ENCODE measurements around the gene TMC8. TPM values are rescaled to one million over a fixed set of nuclear protein-coding genes. Genes with fewer than 3 reads are reported as not detected.

TMC8 gene
- polyA plus RNA-seq, 1 of the 3 experiments (the other 2 are of a cell fraction) = 0.18 TPM

GRCh38 chr17:78110363-78111015, 20.1 kb upstream of the TMC8 start:
- H3K9me2 ChIP-seq = no peaks in the 10 kb centered on the region
- H3K79me2 ChIP-seq (ENCODE audit: insufficient read depth) = no peaks in the 10 kb centered on the region
- H3K27me3 ChIP-seq (ENCODE audit: insufficient read depth) = 0 out of 2 replicates have a peak, but pooled peaks cover 6% of the 10 kb centered on the region
- H3K4me3 ChIP-seq (ENCODE audit: low read depth in 2 of 2, low read length in 1 of 2) = no peak overlapping the region
- H3K9me3 ChIP-seq = no peaks in the 10 kb centered on the region
- peaks cover 4 to 16% of the 10 kb centered on the region in 2 experiments for H3K36me3 ChIP-seq (replicated peaks in 1 of 2; ENCODE audit: control insufficient read depth in 1 of 2, insufficient read depth in 2 of 2, low read length in 1 of 2)
- ChIA-PET CTCF (interaction anchor here (0.9 to 10.9 kb wide), 12 partner anchors 9 to 311 kb away, joined by 3 to 131 read pairs (median 24); partner anchors contain the start of genes AFMID, SYNGR2, TK1 and TMC6), POLR2A (no interaction called here)
- 92% methylated on average over 22 of the region's 22 CpGs for WGBS (ENCODE audit: low lambda C conversion rate)
- H3K4me1 ChIP-seq (ENCODE audit: control insufficient read depth in 1 of 2, insufficient read depth in 2 of 2, low read depth in 1 of 2, low read length in 1 of 2) = peaks cover 0 to 8% of the 10 kb centered on the region in 2 experiments; a peak in 1 of 4 replicates
- no peak overlapping the region for H3K27ac ChIP-seq (ENCODE audit: low read depth in 2 of 2, low read length in 1 of 2)
- H3K9ac ChIP-seq = no peak overlapping the region
- peak; percentile 44 for DNase-seq
- no peaks in the 10 kb centered on the region for H4K20me1 ChIP-seq (ENCODE audit: insufficient read depth)
- no peak overlapping the region for H2AFZ ChIP-seq (ENCODE audit: low read depth)
- TF ChIP-seq NRF1 (IDR thresholded peaks at IDR 0.05; ENCODE audit: low read depth, low read length) = no peak
- no peak for TF ChIP-seq YY1 (IDR thresholded peaks at IDR 0.05; ENCODE audit: low read depth)
- H3F3A ChIP-seq (replicated peaks; ENCODE audit: insufficient read depth) = peaks cover 9% of the 10 kb centered on the region
- H3K4me2 ChIP-seq = no peak overlapping the region

- Histone ChIP-seq H3K79me2 (ENCODE audit: insufficient read depth) (no peaks in the 10 kb centered on the region), H3K4me3 (ENCODE audit: low read depth in 2 of 2, low read length in 1 of 2) (no peak overlapping the region), H3F3A (replicated peaks; ENCODE audit: insufficient read depth) (peaks cover 5% of the 10 kb centered on the region), H3K9ac (no peak overlapping the region), H3K4me1 (ENCODE audit: control insufficient read depth in 1 of 2, insufficient read depth in 2 of 2, low read depth in 1 of 2, low read length in 1 of 2) (peaks cover 0 to 8% of the 10 kb centered on the region in 2 experiments; a peak in 1 of 4 replicates), H3K27me3 (ENCODE audit: insufficient read depth) (0 out of 2 replicates have a peak, but pooled peaks cover 6% of the 10 kb centered on the region), H3K9me3 (no peaks in the 10 kb centered on the region), H2AFZ (ENCODE audit: low read depth) (no peak overlapping the region), H3K4me2 (no peak overlapping the region), H3K9me2 (no peaks in the 10 kb centered on the region), H3K36me3 (replicated peaks in 1 of 2; ENCODE audit: control insufficient read depth in 1 of 2, insufficient read depth in 2 of 2, low read length in 1 of 2) (peaks cover 3 to 9% of the 10 kb centered on the region in 2 experiments), H3K27ac (ENCODE audit: low read depth in 2 of 2, low read length in 1 of 2) (no peak overlapping the region), H4K20me1 (ENCODE audit: insufficient read depth) (no peaks in the 10 kb centered on the region)
- POLR2A ChIA-PET = no interaction called here
- no peak for DNase-seq
- CTCF ChIA-PET = interaction anchor here (0.6 to 10.9 kb wide), 17 partner anchors 10 to 326 kb away, joined by 3 to 131 read pairs (median 14); partner anchors contain the start of genes AFMID, SYNGR2, TK1 and TMC6
- TF ChIP-seq ZBTB33 (IDR thresholded peaks at IDR 0.05; ENCODE audit: borderline replicate concordance, low read depth) = no peak
- TF ChIP-seq ELF1 (IDR thresholded peaks at IDR 0.05) = no peak
- TF ChIP-seq REST (IDR thresholded peaks at IDR 0.05; ENCODE audit: low read depth, low read length) = no peak
- no peak for TF ChIP-seq GATA2 (CRISPR knock-in tag; IDR thresholded peaks at IDR 0.05)
- no peak for TF ChIP-seq RXRA (IDR thresholded peaks at IDR 0.05; ENCODE audit: borderline replicate concordance, low read depth)
- TF ChIP-seq CHD2 (IDR thresholded peaks at IDR 0.05; ENCODE audit: low read length, partially characterized antibody) = no peak
- TF ChIP-seq CTCF (IDR thresholded peaks at IDR 0.05) = no peak
- no peak for TF ChIP-seq MXI1 (IDR thresholded peaks at IDR 0.05; ENCODE audit: low read depth, low read length)
- TF ChIP-seq TCF12 (IDR thresholded peaks at IDR 0.05) = no peak
- no peak for TF ChIP-seq SIN3A (IDR thresholded peaks at IDR 0.05; ENCODE audit: borderline replicate concordance, low read depth, low read length)
- TF ChIP-seq GABPA (IDR thresholded peaks at IDR 0.05; ENCODE audit: low read depth) = no peak
- no peak for TF ChIP-seq TAF1 (IDR thresholded peaks at IDR 0.05; ENCODE audit: borderline replicate concordance, low read depth, low read length)
- TF ChIP-seq RAD21 (IDR thresholded peaks at IDR 0.05; ENCODE audit: low read length) = no peak
- 86% methylated on average over 17 of the region's 19 CpGs for WGBS (ENCODE audit: low lambda C conversion rate)
Measured at GRCh38 chr17:78111016-78111726, 19.4 kb upstream of the TMC8 start.

Data from SK-N-SH (cell line).